RWPE1 (cell line): Measurements from ENCODE around the gene IQCF6.
"Not testable (repeated sequence)": the region's sequence is repeated elsewhere in the genome, so short reads cannot be mapped to it uniquely, and the experiment has no call there.

Source experiments
- CTCF ChIA-PET: fragments of 350-600 bp; sonication (Branson Sonifier 250); formaldehyde crosslinking; extraction: SDS; loops from one replicate; lab custom pipeline; 2021; lab: Yijun Ruan, JAX
- POLR2A ChIA-PET: fragments of 400-600 bp; formaldehyde crosslinking; extraction: SDS; loops from one replicate; lab custom pipeline; 2020; ENCODE audit warnings: antibody characterized with exemption; ENCODE audit not compliant: low non-redundant PET; lab: Yijun Ruan, JAX
- DNase-seq: peaks from one replicate; pipeline ENCODE4 v3.0.0; 2012; ENCODE audit warnings: low spot score
- H3K27ac ChIP-seq: fragments of 450-650 bp; 2 replicates; pipeline ENCODE4 v1.5.1; 2017
- CTCF ChIP-seq: fragments of 450-650 bp; conservative IDR thresholded peaks from 2 replicates; pipeline ENCODE4 v1.5.1; 2017; ENCODE audit warnings: low read depth, mild to moderate bottlenecking

Gene IQCF6

GRCh38 chr3:51799879-51800749 lies 21.1 kb upstream of the IQCF6 start:
- no peak overlapping the region for H3K27ac ChIP-seq
- peak; percentile 88 for TF ChIP-seq CTCF
- ChIA-PET CTCF (interaction anchor here (0.6 to 1.5 kb wide), 2 partner anchors 12 to 264 kb away, joined by 3 read pairs; no protein-coding TSS in a partner anchor), POLR2A (no interaction called here)
- peak; percentile 61 for DNase-seq

GRCh38 chr3:51798411-51798963 lies 19.4 kb upstream of the IQCF6 start:
- DNase-seq, result no peak

GRCh38 chr3:51796854-51797253 lies 17.8 kb upstream of the IQCF6 start:
- DNase-seq, result no peak
- POLR2A ChIA-PET, result no interaction called here
- CTCF ChIA-PET, result no interaction called here
- no peak overlapping the region for H3K27ac ChIP-seq
- TF ChIP-seq CTCF, result no peak

More at GRCh38 chr3:51798411-51798963, 19.4 kb upstream of the IQCF6 start:
- H3K27ac ChIP-seq, result no peak overlapping the region
- TF ChIP-seq CTCF, result no peak
- ChIA-PET POLR2A (no interaction called here), CTCF (interaction anchor here (0.6 to 1.3 kb wide), 2 partner anchors 37 to 297 kb away, joined by 3 to 4 read pairs; no protein-coding TSS in a partner anchor)

GRCh38 chr3:51794206-51794605 lies 15.2 kb upstream of the IQCF6 start:
- H3K27ac ChIP-seq, result no peak overlapping the region
- CTCF ChIA-PET, result no interaction called here
- POLR2A ChIA-PET, result no interaction called here
- no peak for TF ChIP-seq CTCF
- no peak for DNase-seq

GRCh38 chr3:51792206-51792605 lies 13.2 kb upstream of the IQCF6 start:
- no peak for DNase-seq
- POLR2A ChIA-PET, result no interaction called here
- H3K27ac ChIP-seq, result no peak overlapping the region
- TF ChIP-seq CTCF, result no peak
- CTCF ChIA-PET, result no interaction called here

- no peak overlapping the region for H3K27ac ChIP-seq
- DNase-seq, result no peak
- ChIA-PET POLR2A (no interaction called here), CTCF (no interaction called here)
- no peak for TF ChIP-seq CTCF
Measured at GRCh38 chr3:51789437-51789836, 10.4 kb upstream of the IQCF6 start.

- CTCF ChIA-PET, DNase-seq, H3K27ac ChIP-seq, POLR2A ChIA-PET: not testable (repeated sequence)
Measured at GRCh38 chr3:51787576-51787975, 8.5 kb upstream of the IQCF6 start.
